Loucy (cell line): Measurements from ENCODE around the gene ZNF423.

Experiments
- H2AFZ ChIP-seq: fragments of 200-600 bp; sonication (generic); 2 replicates; pipeline ENCODE4 v1.6.0; 2016; ENCODE audit warnings: antibody characterized with exemption, mild to moderate bottlenecking, low read length, moderate library complexity
- H3F3A ChIP-seq: fragments of 200-600 bp; 2 replicates; pipeline ENCODE4 v1.6.0; 2016; ENCODE audit warnings: antibody characterized with exemption, low read depth, mild to moderate bottlenecking
- H3K27me3 ChIP-seq: fragments of 200-600 bp; sonication (generic); 2 replicates; pipeline ENCODE4 v1.6.1; 2014; ENCODE audit warnings: low read length, mild to moderate bottlenecking; ENCODE audit not compliant: insufficient read depth, poor library complexity, severe bottlenecking
- H3K36me3 ChIP-seq: fragments of 200-600 bp; sonication (generic); 2 replicates; pipeline ENCODE4 v1.6.1; 2016; ENCODE audit warnings: low read length; ENCODE audit not compliant: insufficient read depth
- H3K4me1 ChIP-seq: fragments of 200-600 bp; sonication (generic); 2 replicates; pipeline ENCODE4 v1.5.1; 2014; ENCODE audit warnings: low read length, mild to moderate bottlenecking; ENCODE audit not compliant: insufficient read depth, poor library complexity, severe bottlenecking
- H3K4me2 ChIP-seq: fragments of 200-600 bp; sonication (generic); 2 replicates; pipeline ENCODE4 v1.6.0; 2014; ENCODE audit warnings: antibody characterized with exemption, low read length, low read depth, mild to moderate bottlenecking; ENCODE audit not compliant: poor library complexity, severe bottlenecking
- H3K4me3 ChIP-seq: fragments of 200-600 bp; sonication (generic); 2 replicates; pipeline ENCODE4 v1.5.1; 2014; ENCODE audit warnings: low read length, mild to moderate bottlenecking, mixed read lengths; ENCODE audit not compliant: poor library complexity, severe bottlenecking
- H3K79me2 ChIP-seq: fragments of 200-600 bp; sonication (generic); 2 replicates; pipeline ENCODE4 v1.6.1; 2014; ENCODE audit warnings: low read length; ENCODE audit not compliant: insufficient read depth
- H3K9ac ChIP-seq: fragments of 200-600 bp; sonication (generic); 2 replicates; pipeline ENCODE4 v1.6.0; 2014; ENCODE audit warnings: mild to moderate bottlenecking, low read depth, low read length, moderate library complexity; ENCODE audit not compliant: poor library complexity, severe bottlenecking
- H3K9me2 ChIP-seq: fragments of 200-600 bp; sonication (generic); replicated peaks from 2 replicates; pipeline ENCODE4 v1.6.1; 2016; ENCODE audit warnings: low read depth, low read length, mixed read lengths
- H3K9me3 ChIP-seq: fragments of 200-600 bp; sonication (generic); 2 replicates; pipeline ENCODE4 v1.6.1; 2014; ENCODE audit warnings: mild to moderate bottlenecking, antibody characterized with exemption, low read length, low read depth; ENCODE audit not compliant: insufficient read depth
- H4K20me1 ChIP-seq: fragments of 200-600 bp; sonication (generic); 2 replicates; pipeline ENCODE4 v1.6.0; 2014; ENCODE audit warnings: antibody characterized with exemption, low read length, mild to moderate bottlenecking; ENCODE audit not compliant: insufficient read depth, poor library complexity, severe bottlenecking
- EZH2phosphoT487 ChIP-seq: fragments of 200-600 bp; IDR thresholded peaks from 2 replicates; pipeline ENCODE4 v1.6.1; 2018; ENCODE audit warnings: antibody characterized with exemption, mild to moderate bottlenecking, moderate library complexity, borderline replicate concordance
- TF ChIP-seq, protein P1 (sequence below): fragments of 200-600 bp; sonication (generic); conservative IDR thresholded peaks from 2 replicates; pipeline ENCODE4 v1.5.1; 2014; ENCODE audit warnings: mild to moderate bottlenecking, antibody characterized with exemption, low read length

ZNF423 gene

GRCh38 chr16:49844359-49844758 lies 11.6 kb downstream of the ZNF423 start:
- H3K36me3 ChIP-seq: no peaks in the 10 kb centered on the region
- H3K4me2 ChIP-seq: no peak overlapping the region
- no peaks in the 10 kb centered on the region for H4K20me1 ChIP-seq
- no peaks in the 10 kb centered on the region for H3K4me1 ChIP-seq
- no peaks in the 10 kb centered on the region for H3K9me3 ChIP-seq
- H3F3A ChIP-seq: no peaks in the 10 kb centered on the region
- no peaks in the 10 kb centered on the region for H3K9me2 ChIP-seq
- TF ChIP-seq, protein P1, sequence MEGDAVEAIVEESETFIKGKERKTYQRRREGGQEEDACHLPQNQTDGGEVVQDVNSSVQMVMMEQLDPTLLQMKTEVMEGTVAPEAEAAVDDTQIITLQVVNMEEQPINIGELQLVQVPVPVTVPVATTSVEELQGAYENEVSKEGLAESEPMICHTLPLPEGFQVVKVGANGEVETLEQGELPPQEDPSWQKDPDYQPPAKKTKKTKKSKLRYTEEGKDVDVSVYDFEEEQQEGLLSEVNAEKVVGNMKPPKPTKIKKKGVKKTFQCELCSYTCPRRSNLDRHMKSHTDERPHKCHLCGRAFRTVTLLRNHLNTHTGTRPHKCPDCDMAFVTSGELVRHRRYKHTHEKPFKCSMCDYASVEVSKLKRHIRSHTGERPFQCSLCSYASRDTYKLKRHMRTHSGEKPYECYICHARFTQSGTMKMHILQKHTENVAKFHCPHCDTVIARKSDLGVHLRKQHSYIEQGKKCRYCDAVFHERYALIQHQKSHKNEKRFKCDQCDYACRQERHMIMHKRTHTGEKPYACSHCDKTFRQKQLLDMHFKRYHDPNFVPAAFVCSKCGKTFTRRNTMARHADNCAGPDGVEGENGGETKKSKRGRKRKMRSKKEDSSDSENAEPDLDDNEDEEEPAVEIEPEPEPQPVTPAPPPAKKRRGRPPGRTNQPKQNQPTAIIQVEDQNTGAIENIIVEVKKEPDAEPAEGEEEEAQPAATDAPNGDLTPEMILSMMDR: no peak
- no peak for TF ChIP-seq EZH2phosphoT487
- H3K79me2 ChIP-seq: no peaks in the 10 kb centered on the region
- H2AFZ ChIP-seq: no peak overlapping the region
- H3K4me3 ChIP-seq: no peak overlapping the region
- H3K9ac ChIP-seq: no peak overlapping the region
- H3K27me3 ChIP-seq: no peaks in the 10 kb centered on the region

DNA sequence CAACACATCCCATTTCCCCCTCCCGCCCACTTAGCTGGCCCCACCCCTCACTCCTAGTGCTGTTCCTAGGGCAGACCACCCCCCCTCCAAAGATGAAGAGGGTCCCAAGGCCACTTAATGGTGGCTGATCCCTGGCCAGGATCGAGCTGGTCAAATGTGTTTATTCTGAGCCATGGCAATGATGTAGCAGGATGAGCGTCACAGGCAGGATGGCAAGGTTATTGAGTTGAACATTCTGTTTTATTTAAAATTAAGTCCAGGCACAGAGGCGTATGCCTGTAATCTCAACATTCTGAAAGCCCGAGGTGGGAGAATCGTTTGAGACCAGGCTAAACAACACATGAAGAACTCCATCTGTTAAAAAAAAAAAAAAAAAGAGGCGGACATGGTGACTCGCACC lies 12.2 kb downstream of the ZNF423 start:
- Histone ChIP-seq H2AFZ (no peak overlapping the region), H3F3A (no peaks in the 10 kb centered on the region), H3K27me3 (no peaks in the 10 kb centered on the region), H3K9me2 (no peaks in the 10 kb centered on the region), H3K4me1 (no peaks in the 10 kb centered on the region), H3K4me3 (no peak overlapping the region), H3K79me2 (no peaks in the 10 kb centered on the region), H3K36me3 (no peaks in the 10 kb centered on the region), H3K9me3 (no peaks in the 10 kb centered on the region), H4K20me1 (no peaks in the 10 kb centered on the region), H3K9ac (no peak overlapping the region), H3K4me2 (no peak overlapping the region)
- TF ChIP-seq, protein P1: no peak
- TF ChIP-seq EZH2phosphoT487: no peak

DNA sequence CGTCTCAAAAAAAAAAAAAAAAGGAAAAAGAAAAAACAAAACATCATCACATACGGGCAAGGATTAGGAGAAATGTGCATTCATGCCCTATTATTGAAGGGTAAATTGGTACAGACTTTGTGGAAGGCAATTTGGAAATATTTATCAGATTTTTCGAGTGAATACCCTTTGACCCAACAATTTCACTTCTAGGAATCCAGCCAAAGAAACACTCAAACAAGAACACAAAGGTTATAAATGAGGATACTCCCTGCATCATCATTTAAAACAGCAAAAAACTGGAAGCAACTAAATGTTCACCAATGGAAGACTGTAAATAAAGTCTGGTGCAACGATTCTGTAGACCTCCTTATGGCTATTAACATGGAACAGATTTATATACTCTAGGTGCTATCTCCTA lies 12.9 kb downstream of the ZNF423 start:
- no peaks in the 10 kb centered on the region for H4K20me1 ChIP-seq
- H3K4me2 ChIP-seq: no peak overlapping the region
- no peak overlapping the region for H3K9ac ChIP-seq
- H3K79me2 ChIP-seq: no peaks in the 10 kb centered on the region
- no peak overlapping the region for H3K4me3 ChIP-seq
- H3F3A ChIP-seq: no peaks in the 10 kb centered on the region
- H2AFZ ChIP-seq: no peak overlapping the region
- no peaks in the 10 kb centered on the region for H3K9me3 ChIP-seq
- H3K27me3 ChIP-seq: no peaks in the 10 kb centered on the region
- no peaks in the 10 kb centered on the region for H3K4me1 ChIP-seq
- no peaks in the 10 kb centered on the region for H3K9me2 ChIP-seq
- H3K36me3 ChIP-seq: no peaks in the 10 kb centered on the region
- no peak for TF ChIP-seq EZH2phosphoT487
- TF ChIP-seq, protein P1: no peak
